SK-N-SH treated with all-trans-retinoic acid at 6 μM for 48 hours (cell line): ENCODE data around the gene UFD1.

ENCODE experiments used
- ATAC-seq: fragments of 200-7000 bp; cut with Tn5 transposase; 3 replicates; pipeline ENCODE4 v1.9.1; 2020; ENCODE audit warnings: mild to moderate bottlenecking, moderate library complexity
- ARNTL ChIP-seq: fragments of 450-650 bp; formaldehyde crosslinking; IDR thresholded peaks from 2 replicates; pipeline ENCODE4 v1.5.0; 2020; ENCODE audit warnings: low read depth, mild to moderate bottlenecking, moderate library complexity, borderline replicate concordance
- BACH2 ChIP-seq: fragments of 250-450 bp; sonication (Bioruptor Pico); IDR thresholded peaks from 2 replicates; pipeline ENCODE4 v1.9.0; 2021; ENCODE audit warnings: mild to moderate bottlenecking, borderline replicate concordance
- CREB5 ChIP-seq: fragments of 250-450 bp; sonication (Bioruptor Pico); IDR thresholded peaks from 2 replicates; pipeline ENCODE4 v1.5.1; 2020; ENCODE audit warnings: low read depth, mild to moderate bottlenecking, moderate library complexity
- CSDC2 ChIP-seq: fragments of 250-450 bp; sonication (Bioruptor Pico); IDR thresholded peaks from 2 replicates; pipeline ENCODE4 v1.5.0; 2020; ENCODE audit warnings: mild to moderate bottlenecking, moderate library complexity
- ESRRG ChIP-seq: fragments of 250-450 bp; sonication (Bioruptor Pico); IDR thresholded peaks from 2 replicates; pipeline ENCODE4 v1.6.1; 2021; ENCODE audit warnings: mild to moderate bottlenecking
- ISL1 ChIP-seq: fragments of 250-450 bp; sonication (Bioruptor Pico); IDR thresholded peaks from 2 replicates; pipeline ENCODE4 v2.1.2; 2022; ENCODE audit warnings: mild to moderate bottlenecking, moderate library complexity
- OSR1 ChIP-seq: fragments of 250-450 bp; sonication (Bioruptor Pico); IDR thresholded peaks from 2 replicates; pipeline ENCODE4 v1.8.0; 2022; ENCODE audit warnings: moderate library complexity, mild to moderate bottlenecking, inconsistent platforms
- PATZ1 ChIP-seq: fragments of 250-450 bp; sonication (Bioruptor Pico); IDR thresholded peaks from 2 replicates; pipeline ENCODE4 v1.8.0; 2020; ENCODE audit warnings: mild to moderate bottlenecking, moderate library complexity, borderline replicate concordance
- POU6F1 ChIP-seq: fragments of 250-450 bp; sonication (Bioruptor Pico); IDR thresholded peaks from 2 replicates; pipeline ENCODE4 v1.8.0; 2021; ENCODE audit warnings: low read depth, mild to moderate bottlenecking, moderate library complexity, borderline replicate concordance
- PPARA ChIP-seq: fragments of 250-450 bp; sonication (Bioruptor Pico); IDR thresholded peaks from 2 replicates; pipeline ENCODE4 v1.5.0; 2020; ENCODE audit warnings: mild to moderate bottlenecking, borderline replicate concordance
- RARB ChIP-seq: fragments of 250-450 bp; sonication (Bioruptor Pico); IDR thresholded peaks from 2 replicates; pipeline ENCODE4 v1.8.0; 2021; ENCODE audit warnings: mild to moderate bottlenecking, moderate library complexity
- SNAI2 ChIP-seq: fragments of 250-450 bp; sonication (Bioruptor Pico); IDR thresholded peaks from 2 replicates; pipeline ENCODE4 v1.5.0; 2020; ENCODE audit warnings: mild to moderate bottlenecking, moderate library complexity
- TOX ChIP-seq: fragments of 250-450 bp; sonication (Bioruptor Pico); IDR thresholded peaks from 2 replicates; pipeline ENCODE4 v1.8.0; 2021; ENCODE audit warnings: mild to moderate bottlenecking, moderate library complexity, borderline replicate concordance
- TSHZ2 ChIP-seq: fragments of 250-450 bp; sonication (Bioruptor Pico); IDR thresholded peaks from 2 replicates; pipeline ENCODE4 v1.5.0; 2020; ENCODE audit warnings: mild to moderate bottlenecking, moderate library complexity
- ZFP3 ChIP-seq: fragments of 250-450 bp; sonication (Bioruptor Pico); IDR thresholded peaks from 2 replicates; pipeline ENCODE4 v1.5.0; 2020; ENCODE audit warnings: mild to moderate bottlenecking, moderate library complexity
- ZNF565 ChIP-seq: fragments of 450-650 bp; formaldehyde crosslinking; conservative IDR thresholded peaks from 2 replicates; pipeline ENCODE4 v1.5.0; 2020; ENCODE audit warnings: low read depth, mild to moderate bottlenecking, moderate library complexity
- ZNF70 ChIP-seq: fragments of 450-650 bp; formaldehyde crosslinking; IDR thresholded peaks from 2 replicates; pipeline ENCODE4 v1.5.0; 2020; ENCODE audit warnings: mild to moderate bottlenecking, moderate library complexity
- ZNF8 ChIP-seq: fragments of 450-650 bp; formaldehyde crosslinking; IDR thresholded peaks from 2 replicates; pipeline ENCODE4 v1.5.0; 2020; ENCODE audit warnings: mild to moderate bottlenecking, moderate library complexity
- TF ChIP-seq, protein P1 (sequence below): fragments of 250-450 bp; sonication (Bioruptor Pico); IDR thresholded peaks from 2 replicates; pipeline ENCODE4 v1.5.1; 2021; ENCODE audit warnings: mild to moderate bottlenecking, moderate library complexity

The UFD1 gene

DNA sequence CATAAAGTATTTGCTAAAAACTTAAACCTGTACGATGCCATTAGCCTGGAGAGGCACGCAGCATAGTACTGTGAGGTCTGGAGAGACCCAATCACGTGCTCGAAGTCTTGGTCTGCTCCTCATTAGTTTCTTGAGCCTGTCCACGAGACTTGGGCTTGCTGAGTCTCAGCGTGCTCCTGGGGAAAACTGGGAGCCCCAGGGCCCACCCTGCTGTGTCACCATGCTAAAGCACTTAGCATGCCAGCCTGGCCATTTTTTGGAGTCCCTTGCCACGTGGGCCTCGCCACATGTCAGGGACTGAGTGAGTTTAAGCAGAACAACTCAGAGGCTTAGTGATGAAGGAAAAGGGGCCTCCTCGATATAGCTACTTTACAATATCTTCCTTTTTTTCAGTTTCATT is 3.3 kb upstream of the UFD1 start:
- TF ChIP-seq CSDC2 (CRISPR knock-in tag), result no peak
- TF ChIP-seq TSHZ2, result no peak
- no peak for TF ChIP-seq PPARA (CRISPR knock-in tag)
- TF ChIP-seq, protein P1, sequence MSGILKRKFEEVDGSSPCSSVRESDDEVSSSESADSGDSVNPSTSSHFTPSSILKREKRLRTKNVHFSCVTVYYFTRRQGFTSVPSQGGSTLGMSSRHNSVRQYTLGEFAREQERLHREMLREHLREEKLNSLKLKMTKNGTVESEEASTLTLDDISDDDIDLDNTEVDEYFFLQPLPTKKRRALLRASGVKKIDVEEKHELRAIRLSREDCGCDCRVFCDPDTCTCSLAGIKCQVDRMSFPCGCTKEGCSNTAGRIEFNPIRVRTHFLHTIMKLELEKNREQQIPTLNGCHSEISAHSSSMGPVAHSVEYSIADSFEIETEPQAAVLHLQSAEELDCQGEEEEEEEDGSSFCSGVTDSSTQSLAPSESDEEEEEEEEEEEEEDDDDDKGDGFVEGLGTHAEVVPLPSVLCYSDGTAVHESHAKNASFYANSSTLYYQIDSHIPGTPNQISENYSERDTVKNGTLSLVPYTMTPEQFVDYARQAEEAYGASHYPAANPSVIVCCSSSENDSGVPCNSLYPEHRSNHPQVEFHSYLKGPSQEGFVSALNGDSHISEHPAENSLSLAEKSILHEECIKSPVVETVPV (CRISPR knock-in tag), result no peak
- TF ChIP-seq ISL1 (CRISPR knock-in tag), result no peak
- TF ChIP-seq RARB, result no peak
- no peak for TF ChIP-seq POU6F1 (CRISPR knock-in tag)
- TF ChIP-seq ZNF8, result no peak
- TF ChIP-seq ARNTL (CRISPR knock-in tag), result no peak
- no peak for TF ChIP-seq TOX
- no peak for TF ChIP-seq OSR1 (CRISPR knock-in tag)
- TF ChIP-seq ZNF70 (CRISPR knock-in tag), result no peak
- TF ChIP-seq ESRRG (CRISPR knock-in tag), result no peak
- no peak for TF ChIP-seq ZFP3 (CRISPR knock-in tag)
- no peak for TF ChIP-seq SNAI2
- TF ChIP-seq CREB5 (CRISPR knock-in tag), result no peak
- TF ChIP-seq PATZ1, result no peak

DNA sequence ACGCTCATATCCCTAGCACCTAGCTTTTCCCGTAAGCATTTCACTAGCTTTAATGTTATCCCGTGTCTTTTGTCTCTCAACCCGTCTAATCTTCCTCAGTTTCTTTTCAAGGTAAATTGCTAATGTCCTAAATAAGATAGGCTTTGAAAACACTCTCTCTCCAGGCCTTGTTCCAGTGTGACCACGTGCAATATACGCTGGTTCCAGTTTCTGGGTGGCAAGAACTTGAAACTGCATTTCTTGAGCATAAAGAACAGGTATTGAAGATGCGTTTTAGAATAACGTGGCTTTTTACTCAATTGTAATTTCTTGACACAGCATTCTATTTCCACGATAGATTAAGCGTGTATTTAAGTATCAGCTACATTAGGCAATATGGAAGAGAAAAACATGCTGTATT is 1.8 kb upstream of the UFD1 start:
- TF ChIP-seq OSR1 (CRISPR knock-in tag) (no peak), BACH2 (CRISPR knock-in tag) (no peak), CSDC2 (CRISPR knock-in tag) (no peak), ARNTL (CRISPR knock-in tag) (no peak), SNAI2 (no peak), ESRRG (CRISPR knock-in tag) (no peak), ZNF565 (CRISPR knock-in tag) (no peak)
- TF ChIP-seq, all 23 proteins: peak for 0
- ATAC-seq, result no peak

More for the DNA sequence above, 3.3 kb upstream of the UFD1 start:
- no peak for ATAC-seq

DNA sequence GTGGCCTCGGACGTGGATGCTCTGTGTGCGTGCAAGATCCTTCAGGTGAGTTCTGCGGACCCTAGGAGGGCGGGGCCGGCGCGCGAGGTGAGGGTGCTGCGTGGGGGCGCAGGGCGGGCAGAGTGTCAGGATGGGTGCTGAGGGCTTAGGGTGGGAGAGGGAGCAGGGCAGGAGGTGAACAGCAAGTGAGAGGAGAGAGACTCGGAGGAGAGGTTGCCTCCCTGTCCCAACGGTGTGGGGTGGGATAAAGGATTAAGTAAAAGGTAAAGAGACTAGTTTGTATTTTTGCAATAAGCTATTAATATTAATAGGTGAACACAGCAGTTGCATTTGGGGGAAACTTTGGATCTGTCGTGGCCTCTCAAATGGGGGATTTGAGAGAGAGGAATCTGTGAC is 1.2 kb upstream of the UFD1 start:
- TF ChIP-seq SNAI2 (no peak), ZFP3 (CRISPR knock-in tag) (no peak), POU6F1 (CRISPR knock-in tag) (no peak), PPARA (CRISPR knock-in tag) (no peak), TSHZ2 (no peak)
- no peak for ATAC-seq
